ENCODE measurements around the gene LRRC28.

Gene LRRC28

DNA sequence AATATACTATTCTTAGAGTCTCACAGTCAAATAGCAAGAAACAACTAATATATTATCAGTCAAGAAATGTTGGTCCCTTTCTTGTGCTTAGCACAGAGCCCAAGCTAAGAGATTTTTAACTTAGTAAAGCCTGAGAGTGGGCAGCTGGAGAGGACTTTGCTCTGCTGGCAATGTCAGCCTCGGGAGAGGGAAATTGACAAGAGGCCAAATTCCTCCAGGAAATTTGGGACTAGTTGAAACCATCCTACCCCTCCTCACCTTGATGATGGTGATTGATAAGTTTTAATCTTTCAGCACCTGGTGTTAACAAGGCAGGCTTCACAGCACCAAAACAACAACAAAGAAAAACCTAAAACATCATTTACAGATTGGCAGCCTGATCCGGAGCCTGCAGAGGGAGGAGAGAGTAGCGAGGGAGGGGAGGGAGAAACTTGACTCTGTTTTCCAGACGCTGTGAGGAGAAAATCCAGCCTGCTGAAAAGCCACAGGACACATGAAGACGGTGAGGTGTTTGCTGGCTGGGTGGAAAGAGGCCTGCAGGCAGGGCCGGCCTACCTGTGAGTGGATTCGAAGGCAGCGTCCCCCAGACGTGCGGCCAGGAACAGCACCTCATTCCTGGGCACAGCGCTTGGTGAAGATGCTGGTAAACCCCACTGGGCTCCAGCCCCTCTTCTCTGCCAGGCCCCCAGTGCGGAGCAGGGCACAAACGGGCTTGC is 150.9 kb downstream of the LRRC28 start:
- no peak for DNase-seq

DNA sequence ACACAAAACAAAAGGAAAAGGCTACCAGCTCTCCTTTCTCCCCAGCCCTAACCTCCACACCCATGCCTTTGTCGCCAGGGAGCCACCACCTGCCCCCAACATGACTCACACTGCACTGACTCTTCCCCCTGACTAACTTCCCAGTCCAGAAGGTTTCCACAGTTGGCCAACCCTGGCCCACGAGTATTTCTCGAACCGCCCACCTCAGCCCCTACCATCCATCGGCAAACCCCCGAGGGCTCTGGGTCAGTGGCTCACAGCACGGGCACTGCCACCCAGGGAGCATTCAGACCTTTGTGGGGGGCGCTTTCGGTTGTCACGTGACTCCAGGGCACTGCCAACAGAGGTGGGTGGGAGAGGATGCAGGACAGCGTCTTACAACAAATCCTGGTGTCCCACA is 152.3 kb downstream of the LRRC28 start:
- no peak for DNase-seq

DNA sequence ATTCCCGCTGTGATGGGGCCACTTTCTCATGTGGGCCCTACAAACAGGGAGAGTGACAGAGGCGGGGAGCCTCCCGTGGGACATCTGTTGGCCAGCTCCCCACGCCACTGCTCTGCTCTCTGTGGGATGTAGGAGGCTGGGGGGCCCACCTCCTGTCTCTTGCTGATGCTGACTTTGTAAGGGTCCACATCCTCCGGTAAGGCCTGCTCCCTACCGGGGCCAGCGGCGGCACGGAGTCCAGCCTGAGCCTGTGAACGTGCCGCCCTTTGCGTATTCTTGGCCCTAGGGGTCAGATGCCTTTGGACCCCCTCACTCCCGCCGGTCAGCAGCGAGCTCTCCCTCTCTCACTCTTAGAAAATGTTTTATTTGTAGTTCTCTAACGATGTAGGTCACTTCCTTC is 153.2 kb downstream of the LRRC28 start:
- no peak for DNase-seq

DNA sequence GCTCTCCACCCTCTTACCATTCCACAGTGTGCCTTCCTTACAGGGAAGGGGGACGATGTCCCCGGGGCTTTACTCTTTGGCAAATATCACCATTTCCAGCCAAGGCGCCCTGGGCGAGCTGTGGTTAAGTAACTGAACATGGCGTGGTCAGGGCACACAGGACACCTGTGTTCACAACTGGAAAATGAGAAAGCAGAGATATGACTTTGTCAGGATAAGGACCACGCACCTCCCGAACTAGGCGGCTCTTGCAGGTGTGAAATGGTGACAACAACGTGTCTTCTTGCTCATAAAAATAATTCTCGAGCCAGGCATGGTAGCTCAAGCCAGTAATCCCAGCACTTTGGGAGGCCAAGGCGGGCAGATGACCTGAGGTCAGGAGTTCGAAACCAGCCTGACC is 154.8 kb downstream of the LRRC28 start:
- no peak for DNase-seq

DNA sequence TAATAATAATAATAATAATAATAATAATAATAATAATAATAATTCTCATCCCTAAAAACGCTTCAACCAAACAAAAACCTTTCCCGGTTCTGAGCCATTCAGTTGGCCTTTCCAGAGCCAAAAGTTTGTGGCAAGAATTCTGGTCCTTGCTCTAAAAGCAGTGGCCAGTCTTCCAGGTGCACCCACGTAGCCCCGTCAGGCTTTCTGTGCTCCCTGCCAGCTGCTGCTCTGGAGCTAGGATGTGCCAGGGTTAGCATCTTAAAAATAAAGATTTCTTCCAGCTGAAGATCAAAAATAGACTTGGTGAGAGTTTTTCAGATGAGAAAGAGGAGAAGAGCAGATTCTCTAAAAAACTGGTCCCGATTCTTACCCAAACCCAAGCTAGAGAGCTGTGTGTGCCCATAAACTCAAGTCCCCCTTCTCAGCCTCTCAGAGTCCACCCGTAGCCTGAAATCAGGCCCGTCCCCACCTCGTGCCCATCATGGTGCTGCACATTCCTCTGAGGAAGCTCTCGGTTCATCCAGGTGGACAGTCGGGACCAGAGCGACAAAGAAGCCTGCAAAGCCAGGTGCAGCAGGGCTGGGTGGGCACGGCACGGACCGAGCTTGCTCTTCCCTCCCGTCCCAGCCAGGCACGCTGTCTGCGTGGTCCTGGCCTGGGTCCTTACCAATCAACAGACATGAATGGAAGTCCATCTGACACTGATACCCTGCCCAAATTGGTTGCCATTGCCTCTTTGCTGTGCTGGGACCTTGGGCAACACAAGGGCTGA is 155.6 kb downstream of the LRRC28 start:
- no peak for DNase-seq

- no peak for DNase-seq
Observed at GRCh38 chr15:99407716-99408115, 156.4 kb downstream of the LRRC28 start.

DNA sequence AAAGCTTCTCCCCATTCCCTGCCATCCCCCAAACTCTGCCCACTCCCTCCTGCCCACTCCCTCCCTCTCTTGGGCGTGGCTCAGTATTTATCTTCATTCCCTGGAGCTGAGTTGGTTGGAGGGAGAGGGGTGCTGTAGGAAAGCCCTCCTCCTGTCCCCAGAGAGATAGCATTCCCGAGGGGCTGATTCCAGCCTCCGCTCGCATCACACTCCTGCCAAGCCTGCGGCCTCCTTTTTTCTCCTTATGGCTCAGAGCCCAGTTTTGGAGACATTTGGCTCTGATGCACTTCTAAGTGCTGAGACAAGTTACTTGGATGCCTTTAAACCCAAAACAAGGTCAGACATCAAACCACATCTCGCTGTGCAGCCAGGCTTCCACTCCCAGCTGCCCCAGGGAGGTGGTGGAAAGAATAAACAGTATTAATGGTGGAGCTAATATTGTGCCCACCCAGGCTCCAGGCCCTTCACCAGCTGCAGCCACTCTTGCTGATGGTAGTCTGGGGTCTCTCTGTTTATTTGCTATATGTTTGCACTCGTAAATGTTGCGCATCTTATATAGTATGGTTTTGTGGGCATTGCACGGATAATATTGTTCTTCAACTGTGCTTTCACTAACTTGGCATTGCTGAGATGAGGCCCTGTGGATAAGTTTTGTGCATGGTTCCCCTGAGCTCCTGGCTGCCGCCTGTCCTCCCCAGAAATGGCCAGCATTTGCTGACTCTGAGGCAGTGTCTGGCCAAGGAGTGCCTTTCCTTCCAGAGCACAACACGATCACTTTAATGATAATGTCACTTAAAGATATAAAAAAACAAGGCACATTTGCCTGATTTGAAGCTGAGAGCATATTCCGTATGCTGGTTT is 157.2 kb downstream of the LRRC28 start:
- no peak for DNase-seq

- peak; percentile 23 for DNase-seq
Observed at GRCh38 chr15:99409097-99409473, 157.8 kb downstream of the LRRC28 start.

DNA sequence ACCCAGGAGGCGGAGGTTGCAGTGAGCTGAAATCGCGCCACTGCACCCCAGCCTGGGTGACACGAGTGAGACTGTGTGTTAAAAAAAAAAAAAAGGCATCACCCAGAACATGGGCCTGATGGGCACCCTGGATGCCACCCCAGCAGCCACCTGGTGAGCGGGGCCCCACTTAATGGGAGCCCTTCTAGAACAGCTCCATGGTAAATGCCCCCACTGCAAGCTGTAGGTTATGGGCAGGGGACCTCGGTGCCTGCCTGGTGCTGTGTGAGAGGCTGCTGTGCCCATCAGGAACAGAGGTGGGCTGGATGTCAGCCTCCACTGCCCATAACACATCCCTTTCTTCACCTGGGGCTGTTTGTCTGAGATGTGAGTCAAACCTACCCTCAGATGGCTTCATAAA is 158.3 kb downstream of the LRRC28 start:
- DNase-seq: no peak

- no peak for DNase-seq
Observed at GRCh38 chr15:99410477-99410876, 159.2 kb downstream of the LRRC28 start.

DNA sequence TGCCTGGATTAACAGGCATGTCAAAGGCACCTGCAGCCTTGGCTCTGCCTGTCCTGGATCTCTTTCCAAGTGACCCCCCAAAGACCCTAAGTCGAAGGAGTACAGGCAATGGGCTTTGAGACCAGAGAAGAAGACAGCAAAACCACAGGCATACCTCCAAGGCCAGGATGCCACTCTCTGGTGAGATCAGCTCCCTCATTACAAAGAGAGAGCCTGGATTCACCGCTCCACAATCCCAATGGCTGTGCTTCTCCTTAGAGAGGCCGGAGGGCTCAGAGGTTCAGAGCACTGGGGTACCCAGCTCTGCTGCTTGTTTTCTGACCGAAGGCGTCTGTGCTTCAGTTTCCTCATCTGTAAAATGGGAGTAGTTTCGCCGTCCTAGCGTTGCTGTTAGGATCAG is 160.0 kb downstream of the LRRC28 start:
- no peak for DNase-seq

GRCh38 chr15:99412082-99412481 is 160.8 kb downstream of the LRRC28 start:
- DNase-seq: no peak

- no peak for DNase-seq
Observed at GRCh38 chr15:99412626-99413025, 161.3 kb downstream of the LRRC28 start.

GRCh38 chr15:99413955-99414754 is 162.9 kb downstream of the LRRC28 start:
- no peak for DNase-seq

- no peak for DNase-seq
Observed at GRCh38 chr15:99414755-99415731, 163.8 kb downstream of the LRRC28 start.

DNA sequence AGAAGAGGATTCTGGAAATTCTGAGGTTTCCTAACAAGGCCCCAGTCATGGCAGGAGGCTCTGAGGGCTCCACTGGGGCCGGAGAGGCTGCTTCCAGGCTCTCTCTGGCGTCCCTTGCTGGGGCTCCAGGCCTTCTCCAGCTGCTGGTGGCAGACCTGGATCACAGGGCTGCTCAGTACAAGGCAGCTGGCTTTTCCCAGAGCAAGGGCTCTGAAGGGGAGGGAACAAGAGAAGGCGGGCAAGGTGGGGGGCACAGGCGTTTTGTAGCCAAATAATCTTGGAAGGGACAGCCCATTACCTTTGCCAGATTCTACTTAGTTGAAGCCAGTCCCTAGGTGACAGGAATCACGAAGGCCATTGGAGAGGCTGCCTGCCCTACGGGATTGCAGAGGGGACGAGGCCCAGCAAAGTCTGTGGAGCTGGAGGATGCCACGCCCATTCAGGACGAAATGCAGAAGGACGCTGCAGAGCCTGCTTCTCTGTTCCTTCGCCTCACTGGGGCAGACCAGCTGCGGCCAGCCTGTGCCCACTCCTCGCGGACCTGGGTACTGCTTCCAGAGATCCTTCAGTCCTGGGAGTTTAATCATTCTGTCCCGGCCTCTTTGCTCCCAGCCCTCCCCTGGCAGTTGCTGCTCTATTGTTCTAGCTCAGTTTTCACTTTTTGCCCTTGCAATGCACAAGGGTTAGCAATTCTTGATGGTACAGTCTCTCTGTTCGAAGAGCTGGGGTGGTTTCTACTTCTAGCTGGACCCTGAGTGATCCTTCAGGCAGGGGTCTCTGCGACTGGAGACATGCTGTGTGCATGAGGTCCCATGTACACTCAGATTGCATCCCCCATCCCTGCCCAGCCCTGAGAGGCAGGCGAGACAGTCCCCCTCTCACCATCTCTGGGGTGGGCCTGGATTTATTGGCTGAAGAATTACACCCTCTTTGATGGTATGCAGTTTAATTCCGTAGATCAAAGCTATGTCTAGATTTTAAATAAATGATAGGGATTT is 165.2 kb downstream of the LRRC28 start:
- no peak for DNase-seq

DNA sequence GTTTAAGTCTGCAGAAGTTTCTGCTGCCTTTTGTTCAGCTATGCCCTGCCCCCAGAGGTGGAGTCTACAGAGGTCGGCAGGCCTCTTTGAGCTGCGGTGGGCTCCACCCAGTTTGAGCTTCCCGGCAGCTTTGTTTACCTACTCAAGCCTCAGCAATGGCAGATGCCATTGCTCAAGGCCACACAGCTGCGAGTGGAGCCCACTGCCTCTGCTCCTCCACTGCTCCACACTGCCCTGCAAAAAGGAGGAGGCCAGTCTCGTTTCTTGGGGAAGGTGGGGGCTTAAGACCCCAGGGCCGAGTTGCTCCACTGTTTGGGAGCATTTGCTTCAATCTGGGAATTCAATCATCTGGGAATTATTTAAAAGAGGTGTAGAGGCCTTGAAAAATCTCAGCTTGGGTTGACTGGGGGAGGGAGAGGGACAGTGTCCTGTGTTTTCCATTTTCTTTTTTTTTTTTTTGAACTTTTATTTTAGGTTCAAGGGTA is 169.9 kb downstream of the LRRC28 start:
- no peak for DNase-seq

DNA sequence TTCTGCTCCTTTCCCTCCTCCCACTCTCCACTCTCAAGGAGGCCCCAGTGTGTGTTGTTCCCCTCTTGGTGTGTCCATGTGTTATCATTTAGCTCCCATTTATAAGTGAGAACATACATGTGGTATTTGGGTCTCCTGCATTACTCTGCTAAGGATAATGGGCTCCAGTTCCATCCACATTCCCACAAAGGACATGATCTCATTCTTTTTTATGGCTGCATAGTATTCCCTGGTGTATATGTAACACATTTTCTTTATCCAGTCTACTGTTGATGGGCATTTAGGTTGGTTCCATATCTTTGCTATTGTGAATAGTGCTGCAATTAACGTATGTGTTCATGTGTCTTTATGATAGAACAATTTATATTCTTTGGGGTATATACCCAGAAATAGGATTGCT is 170.5 kb downstream of the LRRC28 start:
- DNase-seq: no peak

GRCh38 chr15:99423186-99424130 is 172.2 kb downstream of the LRRC28 start:
- DNase-seq: no peak
